Breast epithelium (tissue), 4 donors: ENCODE measurements around the gene A2ML1. TPM values are rescaled to one million over a fixed set of nuclear protein-coding genes. Genes with fewer than 3 reads are reported as not detected.
"Not testable (repeated sequence)": the region's sequence is repeated elsewhere in the genome, so short reads cannot be mapped to it uniquely, and the experiment has no call there.

Source experiments
- DNase-seq, 2 donors: peaks; one replicate each; pipeline ENCODE4 v3.0.0-alpha.2; 2019; ENCODE audit warnings: low spot score in 2 of 2
- H3K27ac ChIP-seq, 2 donors: fragments of 200-600 bp; sonication (generic) in 1 of 2; one replicate each; pipeline ENCODE4 v1.5.1; 2016 to 2019; ENCODE audit warnings: mild to moderate bottlenecking in 1 of 2
- H3K27me3 ChIP-seq, 2 donors: fragments of 200-600 bp; sonication (generic) in 1 of 2; one replicate each; pipeline versions ENCODE4 v1.5.1 to v1.6.0; 2017 to 2019; ENCODE audit warnings: control low read depth in 1 of 2, mild to moderate bottlenecking in 1 of 2
- H3K36me3 ChIP-seq: fragments of 200-600 bp; one replicate; pipeline ENCODE4 v1.5.1; 2019
- H3K4me1 ChIP-seq, 2 donors: fragments of 200-600 bp; sonication (generic); one replicate each; pipeline ENCODE4 v1.5.1; 2016 to 2019; ENCODE audit warnings: control low read depth in 1 of 2
- H3K4me3 ChIP-seq, 3 donors: fragments of 200-600 bp; sonication (generic); 1 replicate in 2 of 3; 2 replicates in 1 of 3; pipeline ENCODE4 v1.5.1; 2016 to 2019; ENCODE audit warnings: mild to moderate bottlenecking in 3 of 3, moderate library complexity in 2 of 3
- H3K9me3 ChIP-seq, 2 donors: fragments of 200-600 bp; sonication (generic) in 1 of 2; one replicate each; pipeline ENCODE4 v1.5.1; 2016 to 2019; ENCODE audit warnings: control low read depth in 1 of 2
- CTCF ChIP-seq, 3 donors: fragments of 450-650 bp; IDR thresholded peaks; one replicate each; pipeline ENCODE4 v1.5.1; 2016 to 2017; ENCODE audit warnings: antibody characterized with exemption in 3 of 3, mild to moderate bottlenecking in 3 of 3, moderate library complexity in 3 of 3
- POLR2A ChIP-seq: fragments of 450-650 bp; IDR thresholded peaks from one replicate; pipeline ENCODE4 v1.6.1; 2016; ENCODE audit warnings: antibody characterized with exemption, mild to moderate bottlenecking, moderate library complexity
- POLR2AphosphoS5 ChIP-seq, 3 donors: sonication (generic); formaldehyde crosslinking; IDR thresholded peaks; one replicate each; pipeline ENCODE4 v1.6.1; 2017; ENCODE audit warnings: antibody characterized with exemption in 3 of 3
- intact Hi-C: fragments of 100-400 bp; cut with DNase I; formaldehyde crosslinking; loops from one replicate; pipeline ENCODE4 v1.15.1; 2023; ENCODE audit warnings: low total_unique reads
- total RNA-seq, 3 donors: library from RNA; depleted of rRNA; stranded (reverse); fragments of >200 nt; gene quantifications; one replicate each; pipeline ENCODE4 v1.1.0, GENCODE V29; 2016

The A2ML1 gene
- total RNA-seq, 3 donors from 2014 or later, result 0.33 to 1.2 TPM; not detected in 1

GRCh38 chr12:8796831-8797626 is 25.4 kb upstream of the A2ML1 start:
- TF ChIP-seq POLR2AphosphoS5 (IDR thresholded peaks at IDR 0.05), result no peak
- TF ChIP-seq POLR2A, result no peak
- TF ChIP-seq CTCF (IDR thresholded peaks at IDR 0.05), result no peak
- H3K27me3 ChIP-seq, result no peaks in the 10 kb centered on the region

GRCh38 chr12:8801213-8801612 is 21.2 kb upstream of the A2ML1 start:
- intact Hi-C loops, H3K9me3 ChIP-seq, H3K4me1 ChIP-seq, H3K4me3 ChIP-seq, H3K27me3 ChIP-seq, DNase-seq, H3K36me3 ChIP-seq, H3K27ac ChIP-seq: not testable (repeated sequence)

More at GRCh38 chr12:8796831-8797626, 25.4 kb upstream of the A2ML1 start:
- no peaks in the 10 kb centered on the region for H3K4me1 ChIP-seq
- H3K36me3 ChIP-seq, result no peaks in the 10 kb centered on the region
- H3K9me3 ChIP-seq, result peaks cover 0 to 5% of the 10 kb centered on the region in 2 donors
- no peak for DNase-seq
- intact Hi-C loops, result no loop called here
- no peak overlapping the region for H3K27ac ChIP-seq
- H3K4me3 ChIP-seq, result no peak overlapping the region

GRCh38 chr12:8804833-8805232 is 17.6 kb upstream of the A2ML1 start:
- H3K4me3 ChIP-seq, H3K27me3 ChIP-seq, H3K36me3 ChIP-seq, DNase-seq, H3K9me3 ChIP-seq, intact Hi-C loops, H3K27ac ChIP-seq, H3K4me1 ChIP-seq: not testable (repeated sequence)

GRCh38 chr12:8805487-8805886 is 16.9 kb upstream of the A2ML1 start:
- H3K4me3 ChIP-seq, DNase-seq, H3K9me3 ChIP-seq, H3K4me1 ChIP-seq, H3K27me3 ChIP-seq, H3K36me3 ChIP-seq, intact Hi-C loops, H3K27ac ChIP-seq: not testable (repeated sequence)

GRCh38 chr12:8807084-8807483 is 15.3 kb upstream of the A2ML1 start:
- H3K4me1 ChIP-seq, H3K36me3 ChIP-seq, H3K27me3 ChIP-seq, intact Hi-C loops, H3K4me3 ChIP-seq, H3K9me3 ChIP-seq, H3K27ac ChIP-seq: not testable (repeated sequence)
- DNase-seq, result peak in 1 of 2 donors; percentile 22

GRCh38 chr12:8810112-8810511 is 12.3 kb upstream of the A2ML1 start:
- H3K4me1 ChIP-seq, H3K9me3 ChIP-seq, H3K27me3 ChIP-seq, DNase-seq, H3K4me3 ChIP-seq, intact Hi-C loops, H3K36me3 ChIP-seq, H3K27ac ChIP-seq: not testable (repeated sequence)

- H3K4me3 ChIP-seq, result no peak overlapping the region
- H3K9me3 ChIP-seq, result no peaks in the 10 kb centered on the region
- no peaks in the 10 kb centered on the region for H3K27me3 ChIP-seq
- no peaks in the 10 kb centered on the region for H3K4me1 ChIP-seq
- intact Hi-C loops, result no loop called here
- no peaks in the 10 kb centered on the region for H3K36me3 ChIP-seq
- DNase-seq, result no peak
- H3K27ac ChIP-seq, result no peak overlapping the region
- no peak for TF ChIP-seq CTCF (IDR thresholded peaks at IDR 0.05)
- TF ChIP-seq POLR2A, result no peak
- no peak for TF ChIP-seq POLR2AphosphoS5 (IDR thresholded peaks at IDR 0.05)
These were observed 8.7 kb upstream of the A2ML1 start for GRCh38 chr12:8813572-8814357.
